Hematopoietic multipotent progenitor cell treated with erythropoietin and hydrocortisone succinate and interleukin-3 and kit ligand, for 8 days (in vitro differentiated cells): Measurements from ENCODE around the gene GPR84.
"Not testable (repeated sequence)": the region's sequence is repeated elsewhere in the genome, so short reads cannot be mapped to it uniquely, and the experiment has no call there.

Experiments used
- DNase-seq: peaks from one replicate; pipeline ENCODE4 v3.0.0-alpha.2; 2015

Gene GPR84

GRCh38 chr12:54354271-54354670 is 10.0 kb downstream of the GPR84 start:
- not testable (repeated sequence) for DNase-seq

GRCh38 chr12:54352891-54353874 is 11.1 kb downstream of the GPR84 start:
- no peak for DNase-seq

DNA sequence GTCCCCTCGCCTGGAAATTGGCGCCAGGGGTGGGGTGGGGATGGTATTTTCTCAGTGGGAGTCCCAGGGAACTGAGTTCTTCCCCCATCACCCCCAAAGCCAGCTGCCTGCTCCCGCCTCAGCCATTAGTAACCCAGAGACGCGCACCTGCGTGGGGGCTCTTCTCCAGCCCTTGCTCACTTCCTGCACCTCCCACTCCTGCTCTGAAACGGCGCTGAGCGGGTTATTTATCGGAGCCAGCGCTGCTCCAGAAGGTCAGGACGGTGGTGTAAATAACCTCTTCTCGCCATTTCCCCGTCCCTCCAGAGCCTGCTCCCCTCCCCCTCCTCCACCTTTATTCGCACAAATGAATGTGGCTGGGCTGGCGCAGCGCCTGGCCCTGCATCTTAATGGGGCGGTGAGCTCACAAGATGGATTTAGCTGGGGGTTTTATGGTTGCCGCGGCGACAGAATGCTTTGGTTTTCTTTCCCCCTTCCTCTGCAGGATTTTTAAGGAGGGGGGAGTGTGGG is 12.2 kb downstream of the GPR84 start:
- DNase-seq, result no peak

DNA sequence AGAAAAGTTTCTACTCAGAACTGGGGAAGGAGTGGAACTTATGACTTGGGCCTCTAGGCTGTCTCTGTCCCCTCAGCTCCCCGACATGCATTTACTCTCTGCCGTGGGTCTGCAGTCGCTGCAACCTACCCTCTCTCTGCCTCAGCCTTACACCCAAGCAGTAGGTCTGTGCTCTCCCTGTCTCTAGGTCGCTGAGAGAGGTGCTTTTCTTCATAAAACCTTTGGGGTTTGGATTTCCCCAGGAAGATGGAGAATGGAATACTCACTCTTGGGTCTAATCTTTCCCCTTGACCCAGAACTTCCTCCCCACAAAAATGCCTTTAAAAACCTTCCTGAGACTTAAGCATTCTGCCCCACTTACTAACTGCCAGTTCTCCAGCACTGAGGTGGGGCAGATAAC is 12.9 kb downstream of the GPR84 start:
- no peak for DNase-seq

DNA sequence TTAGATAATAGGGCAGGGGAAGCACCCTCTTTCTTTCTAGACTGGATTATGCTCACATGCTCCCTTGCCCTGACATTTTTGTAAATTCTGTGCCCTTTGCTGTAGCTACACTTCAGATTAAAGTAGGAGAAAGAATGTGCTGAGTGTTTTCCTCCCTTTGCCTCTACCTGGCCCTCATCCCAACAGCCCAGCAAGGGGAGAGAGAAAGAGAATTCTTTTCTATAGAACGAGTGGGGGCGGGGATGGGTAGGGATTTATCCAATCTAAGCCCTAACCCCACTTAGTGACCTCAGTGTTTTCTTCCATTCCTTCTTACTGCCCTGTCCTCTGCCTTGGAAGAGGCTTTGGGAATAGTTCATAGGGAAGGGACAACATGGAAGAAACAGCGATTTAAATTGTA is 13.5 kb downstream of the GPR84 start:
- DNase-seq, result no peak

- no peak for DNase-seq
Observed at GRCh38 chr12:54349679-54350078, 14.6 kb downstream of the GPR84 start.

DNA sequence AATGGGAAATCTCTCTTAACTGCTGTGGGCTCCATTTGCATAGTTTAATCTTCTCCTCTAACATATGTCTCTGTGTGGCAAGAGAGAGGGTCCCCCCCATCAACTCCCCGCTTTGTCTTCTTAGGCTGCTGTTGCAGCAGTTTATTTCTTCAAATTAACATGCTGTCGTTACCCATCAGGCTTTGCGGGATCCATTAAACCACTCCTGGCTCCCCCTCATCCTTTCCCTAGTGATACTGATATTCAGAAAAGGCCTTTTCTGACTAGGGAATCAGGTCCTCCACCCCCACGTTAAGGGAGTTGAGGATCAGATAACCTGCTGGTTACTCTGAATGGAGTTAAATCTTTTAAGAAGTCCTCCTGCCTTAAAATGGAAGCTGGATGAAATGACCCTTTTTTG is 15.2 kb downstream of the GPR84 start:
- DNase-seq, result no peak

DNA sequence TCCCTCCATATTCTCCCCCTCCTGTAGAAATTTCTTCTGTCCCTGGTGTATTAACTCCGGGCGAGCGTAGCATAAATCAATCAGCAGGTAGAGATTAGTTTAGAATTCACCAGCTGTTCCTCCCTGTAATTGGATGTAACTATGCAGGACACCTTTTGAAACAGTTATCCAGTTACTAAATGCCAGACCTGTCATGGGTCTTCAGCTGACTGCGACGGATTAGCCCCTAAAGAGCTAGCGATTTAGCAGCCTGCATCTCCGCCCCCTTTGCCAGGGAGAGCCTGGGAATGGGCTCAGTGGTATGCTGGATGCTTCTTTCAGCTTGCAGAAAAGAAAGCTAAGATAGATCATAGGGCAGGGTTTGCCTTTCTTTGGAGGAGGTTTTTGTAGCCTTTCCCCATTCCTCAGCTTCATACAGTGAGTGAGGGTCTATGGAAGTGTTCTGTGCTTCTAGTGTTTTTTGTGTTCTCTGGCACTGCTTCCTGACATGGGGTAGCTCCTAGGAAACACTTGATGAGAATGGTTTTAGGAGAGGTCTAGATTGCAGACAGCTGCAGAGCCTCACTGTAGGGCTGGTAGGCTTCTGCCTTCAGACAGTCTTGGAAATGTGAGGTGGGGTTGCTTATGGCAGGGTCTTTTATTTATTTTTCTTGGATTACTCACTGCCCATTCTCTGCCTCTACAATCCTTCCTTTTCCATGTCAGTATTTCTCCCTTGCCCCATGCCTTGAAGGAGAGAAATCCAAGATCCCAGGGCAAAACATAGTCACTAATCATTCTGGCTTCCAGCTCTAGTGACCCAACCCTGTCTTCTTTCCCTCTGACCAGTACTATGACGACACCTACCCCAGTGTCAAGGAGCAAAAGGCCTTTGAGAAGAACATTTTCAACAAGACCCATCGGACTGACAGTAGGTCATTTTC is 22.6 kb downstream of the GPR84 start:
- DNase-seq, result no peak

- DNase-seq, result no peak
Observed at GRCh38 chr12:54340846-54341245, 23.4 kb downstream of the GPR84 start.

- no peak for DNase-seq
Observed at GRCh38 chr12:54338698-54339296, 25.5 kb downstream of the GPR84 start.

- DNase-seq, result peak; percentile 37
Observed at GRCh38 chr12:54337854-54338650, 26.2 kb downstream of the GPR84 start.

- DNase-seq, result peak; percentile 54
Observed at GRCh38 chr12:54337280-54337842, 26.9 kb downstream of the GPR84 start.

GRCh38 chr12:54333420-54334034 is 30.8 kb downstream of the GPR84 start:
- DNase-seq, result no peak

DNA sequence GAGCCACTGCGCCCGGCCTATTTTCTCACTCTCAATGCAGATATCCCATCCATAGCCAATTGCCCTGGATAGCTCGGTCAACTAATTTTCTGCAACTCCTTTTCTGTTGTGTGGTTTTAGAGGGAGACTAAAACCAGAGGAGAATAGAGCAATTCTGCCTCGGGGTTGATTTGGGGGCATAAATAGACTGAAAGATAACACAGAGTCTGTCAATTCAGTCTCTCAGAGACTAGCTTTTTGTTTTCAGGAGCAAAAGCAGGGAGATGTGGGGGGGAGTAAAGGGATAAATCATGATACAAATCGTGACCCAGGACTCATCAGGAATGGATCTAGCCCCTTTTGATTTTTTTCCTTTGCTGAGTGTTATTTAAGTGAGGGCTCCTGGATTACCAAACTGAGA is 32.8 kb downstream of the GPR84 start:
- no peak for DNase-seq

- no peak for DNase-seq
Observed at GRCh38 chr12:54330442-54330841, 33.8 kb downstream of the GPR84 start.

DNA sequence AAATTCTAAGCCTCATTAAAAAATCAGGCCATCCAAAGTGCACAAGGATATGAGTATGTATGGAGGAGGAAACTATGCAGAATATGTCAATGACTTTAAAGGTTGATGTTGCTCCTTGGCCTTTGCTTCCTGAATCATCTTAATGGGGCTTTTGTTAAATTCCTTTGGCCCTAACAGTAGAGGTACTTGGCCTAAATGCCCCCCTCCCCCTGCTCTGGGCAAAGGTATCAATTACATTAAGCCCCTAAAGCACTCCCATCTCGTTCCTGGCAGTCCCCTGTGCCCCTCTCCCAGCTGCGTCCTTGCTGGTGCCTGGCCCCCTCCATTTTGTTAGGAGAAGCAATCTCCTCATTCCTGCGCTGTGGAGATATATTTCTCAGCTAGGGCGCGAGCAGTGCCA is 34.5 kb downstream of the GPR84 start:
- no peak for DNase-seq

DNA sequence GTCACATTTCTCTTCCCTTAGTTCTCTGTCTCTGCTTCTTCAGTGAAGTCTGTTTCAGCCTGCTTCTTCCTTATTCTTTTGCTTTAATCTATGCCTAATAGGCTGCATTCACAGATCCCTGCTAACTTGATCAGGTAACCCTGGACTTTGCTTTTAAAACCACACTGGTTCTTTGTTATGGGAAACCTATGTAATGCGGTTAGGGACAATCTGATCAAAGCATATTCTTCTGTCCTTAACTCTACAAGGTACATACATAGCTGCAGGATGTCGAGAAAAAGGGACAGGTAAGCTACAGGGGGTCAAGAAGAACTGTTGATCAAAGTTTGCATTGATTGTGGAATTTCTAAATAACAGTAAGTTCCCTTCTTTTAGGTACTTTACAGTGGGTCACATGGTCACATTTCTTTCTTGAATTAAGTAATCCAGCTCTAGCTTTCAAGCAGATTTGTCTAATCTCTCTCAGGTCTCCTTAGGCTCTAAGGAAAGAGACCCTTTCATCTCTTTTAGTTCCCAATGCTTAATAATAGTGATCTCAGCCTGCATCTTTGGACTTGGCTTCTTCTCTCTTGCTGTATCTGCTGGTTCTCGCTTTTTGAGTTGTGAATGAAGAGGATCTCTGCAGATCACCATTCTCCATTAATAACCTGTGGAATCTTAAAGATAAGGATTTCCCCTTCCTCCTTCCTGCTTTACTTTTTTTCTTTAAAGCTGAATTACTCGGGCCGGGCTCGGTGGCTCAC is 35.5 kb downstream of the GPR84 start:
- DNase-seq, result no peak

GRCh38 chr12:54325442-54326109 is 38.7 kb downstream of the GPR84 start:
- DNase-seq, result peak; percentile 13

DNA sequence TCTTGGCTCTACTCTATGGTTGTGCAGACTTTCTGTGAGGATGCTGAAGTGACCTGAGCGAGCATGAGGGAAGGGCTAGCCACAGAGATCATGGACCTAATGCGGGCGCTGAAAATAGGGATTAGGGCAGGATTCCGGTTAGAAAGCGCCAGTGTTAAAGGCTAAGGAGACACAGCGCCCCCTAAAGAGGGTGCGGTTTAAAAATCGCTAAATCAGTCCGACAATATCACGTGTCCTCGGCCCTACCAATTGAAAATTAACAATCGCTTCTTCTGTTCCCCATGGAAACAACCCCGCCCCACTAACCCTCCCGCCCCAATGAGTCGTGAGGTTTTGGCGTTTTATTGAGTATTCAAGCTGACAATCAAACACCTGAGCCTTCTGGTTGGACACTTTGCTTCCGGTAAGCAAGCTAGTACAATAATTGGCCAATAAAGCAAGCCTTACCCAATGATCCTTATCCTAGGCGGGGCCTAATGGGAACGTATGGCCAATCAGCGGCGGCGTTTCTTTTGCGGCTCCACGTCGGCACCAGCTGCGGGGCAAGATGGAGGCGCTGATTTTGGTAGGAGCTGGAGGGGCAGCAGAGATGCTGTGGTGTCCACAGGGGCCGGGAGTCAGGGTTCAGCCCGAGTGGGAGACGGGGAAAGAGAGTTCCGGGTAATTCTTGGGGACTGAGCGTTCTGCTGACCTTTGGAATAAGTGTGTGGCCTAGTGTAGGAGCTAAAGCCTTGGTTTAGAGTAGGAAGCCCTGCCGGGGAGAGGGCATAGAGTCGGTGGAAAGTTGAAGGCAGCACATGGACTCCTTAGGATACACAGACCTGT is 39.5 kb downstream of the GPR84 start, which contains the start of gene COPZ1:
COPZ1 (plus strand) TSS at position 515 of the 825 bp plus-strand sequence; CDS start at position 548, 33 bp downstream.
- DNase-seq, result peak; percentile 100
